ENCODE data around the gene TXNRD1.

TXNRD1 gene

DNA sequence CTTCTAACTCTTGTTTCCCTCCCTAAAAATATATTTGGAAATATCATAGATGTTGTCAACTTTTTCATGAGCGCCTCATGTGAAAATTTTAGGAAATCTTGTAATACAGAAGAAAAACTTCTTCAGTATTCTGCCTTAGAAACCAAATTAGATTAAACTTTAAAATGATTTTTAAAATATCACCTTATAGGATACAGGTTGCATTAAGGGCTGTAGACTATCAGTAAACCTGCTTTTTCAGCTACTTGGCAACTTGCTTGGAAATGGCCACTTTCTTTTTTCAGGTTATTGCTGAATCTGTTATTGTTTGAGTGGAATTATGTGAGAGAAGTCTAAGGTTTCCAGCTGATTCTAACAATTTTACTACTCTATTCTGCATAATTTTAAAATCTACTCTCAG lies 97.1 kb downstream of the TXNRD1 start:
- no peak for ATAC-seq
- TF ChIP-seq RARB (CRISPR knock-in tag; IDR thresholded peaks at IDR 0.05) (no peak), ESRRG (CRISPR knock-in tag; IDR thresholded peaks at IDR 0.05) (no peak)
- TF ChIP-seq, protein P1, sequence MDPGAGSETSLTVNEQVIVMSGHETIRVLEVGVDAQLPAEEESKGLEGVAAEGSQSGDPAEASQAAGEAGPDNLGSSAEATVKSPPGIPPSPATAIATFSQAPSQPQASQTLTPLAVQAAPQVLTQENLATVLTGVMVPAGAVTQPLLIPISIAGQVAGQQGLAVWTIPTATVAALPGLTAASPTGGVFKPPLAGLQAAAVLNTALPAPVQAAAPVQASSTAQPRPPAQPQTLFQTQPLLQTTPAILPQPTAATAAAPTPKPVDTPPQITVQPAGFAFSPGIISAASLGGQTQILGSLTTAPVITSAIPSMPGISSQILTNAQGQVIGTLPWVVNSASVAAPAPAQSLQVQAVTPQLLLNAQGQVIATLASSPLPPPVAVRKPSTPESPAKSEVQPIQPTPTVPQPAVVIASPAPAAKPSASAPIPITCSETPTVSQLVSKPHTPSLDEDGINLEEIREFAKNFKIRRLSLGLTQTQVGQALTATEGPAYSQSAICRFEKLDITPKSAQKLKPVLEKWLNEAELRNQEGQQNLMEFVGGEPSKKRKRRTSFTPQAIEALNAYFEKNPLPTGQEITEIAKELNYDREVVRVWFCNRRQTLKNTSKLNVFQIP (CRISPR knock-in tag; IDR thresholded peaks at IDR 0.05; ENCODE audit: borderline replicate concordance, low read depth), result no peak

DNA sequence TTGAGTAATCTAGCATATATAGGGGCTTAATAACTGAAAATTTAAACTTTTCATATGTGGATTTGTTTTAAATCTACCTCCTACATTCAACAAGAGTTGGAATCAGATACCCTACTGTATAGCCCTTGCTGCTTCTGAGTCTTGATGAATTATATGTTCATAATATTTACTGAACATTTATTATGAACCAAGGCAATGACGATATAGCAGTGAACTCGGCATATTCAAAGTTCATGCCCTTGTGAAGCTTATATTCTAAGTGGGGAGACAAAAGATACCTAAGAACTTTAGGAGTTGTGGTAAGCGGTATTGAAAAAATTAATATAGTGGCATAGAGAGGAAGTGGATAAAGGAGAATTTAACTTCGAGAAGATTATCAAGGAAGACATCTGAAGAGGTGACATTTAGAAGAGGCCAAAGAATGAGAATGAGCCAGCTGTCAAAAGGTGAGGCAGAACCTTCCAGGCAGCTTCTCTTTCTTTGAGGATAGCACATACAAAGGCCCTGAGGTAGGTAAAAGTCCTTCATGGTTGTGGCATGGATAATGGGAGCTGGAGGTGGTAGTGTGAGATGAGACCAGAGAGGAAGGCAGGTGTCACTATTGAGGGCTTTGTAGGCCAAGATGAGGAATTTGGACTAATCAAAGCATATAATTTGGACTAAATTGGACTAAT lies 98.1 kb downstream of the TXNRD1 start:
- ATAC-seq, result no peak

DNA sequence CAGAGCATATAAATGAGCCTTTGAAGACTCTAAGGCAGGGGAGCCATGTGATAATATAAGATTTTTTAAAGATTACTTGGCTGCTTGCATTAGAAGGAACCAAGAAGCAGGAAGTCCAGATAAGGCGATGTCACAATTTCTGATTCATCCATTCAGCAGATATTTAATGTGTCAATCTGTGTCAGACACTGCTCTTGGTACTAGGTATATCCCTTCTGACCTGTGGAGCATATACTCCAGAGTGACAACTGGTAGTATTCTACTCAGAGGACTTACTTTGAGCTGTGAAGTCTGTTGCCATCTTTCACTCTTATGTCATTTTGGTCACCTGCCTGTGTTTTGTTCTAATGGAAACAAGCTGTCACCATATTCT lies 98.6 kb downstream of the TXNRD1 start:
- no peak for TF ChIP-seq GLIS3 (CRISPR knock-in tag; IDR thresholded peaks at IDR 0.05)
- TF ChIP-seq ZNF8 (CRISPR knock-in tag; IDR thresholded peaks at IDR 0.05), result no peak
- no peak for TF ChIP-seq ISL1 (CRISPR knock-in tag; IDR thresholded peaks at IDR 0.05)
- TF ChIP-seq, protein P1 (CRISPR knock-in tag; IDR thresholded peaks at IDR 0.05; ENCODE audit: borderline replicate concordance, low read depth), result no peak
- ATAC-seq, result no peak; the same call in 2 of the 3 replicates

More for the DNA sequence above, 98.1 kb downstream of the TXNRD1 start:
- TF ChIP-seq GLIS3 (CRISPR knock-in tag; IDR thresholded peaks at IDR 0.05) (no peak), SNAI2 (CRISPR knock-in tag; IDR thresholded peaks at IDR 0.05) (no peak), CSDC2 (CRISPR knock-in tag; IDR thresholded peaks at IDR 0.05) (no peak), TCF4 (CRISPR knock-in tag; IDR thresholded peaks at IDR 0.05; ENCODE audit: borderline replicate concordance) (no peak), BACH2 (CRISPR knock-in tag; IDR thresholded peaks at IDR 0.05; ENCODE audit: borderline replicate concordance) (no peak), OSR1 (CRISPR knock-in tag; IDR thresholded peaks at IDR 0.05) (no peak), ESRRG (CRISPR knock-in tag; IDR thresholded peaks at IDR 0.05) (no peak)
- TF ChIP-seq, protein P2, sequence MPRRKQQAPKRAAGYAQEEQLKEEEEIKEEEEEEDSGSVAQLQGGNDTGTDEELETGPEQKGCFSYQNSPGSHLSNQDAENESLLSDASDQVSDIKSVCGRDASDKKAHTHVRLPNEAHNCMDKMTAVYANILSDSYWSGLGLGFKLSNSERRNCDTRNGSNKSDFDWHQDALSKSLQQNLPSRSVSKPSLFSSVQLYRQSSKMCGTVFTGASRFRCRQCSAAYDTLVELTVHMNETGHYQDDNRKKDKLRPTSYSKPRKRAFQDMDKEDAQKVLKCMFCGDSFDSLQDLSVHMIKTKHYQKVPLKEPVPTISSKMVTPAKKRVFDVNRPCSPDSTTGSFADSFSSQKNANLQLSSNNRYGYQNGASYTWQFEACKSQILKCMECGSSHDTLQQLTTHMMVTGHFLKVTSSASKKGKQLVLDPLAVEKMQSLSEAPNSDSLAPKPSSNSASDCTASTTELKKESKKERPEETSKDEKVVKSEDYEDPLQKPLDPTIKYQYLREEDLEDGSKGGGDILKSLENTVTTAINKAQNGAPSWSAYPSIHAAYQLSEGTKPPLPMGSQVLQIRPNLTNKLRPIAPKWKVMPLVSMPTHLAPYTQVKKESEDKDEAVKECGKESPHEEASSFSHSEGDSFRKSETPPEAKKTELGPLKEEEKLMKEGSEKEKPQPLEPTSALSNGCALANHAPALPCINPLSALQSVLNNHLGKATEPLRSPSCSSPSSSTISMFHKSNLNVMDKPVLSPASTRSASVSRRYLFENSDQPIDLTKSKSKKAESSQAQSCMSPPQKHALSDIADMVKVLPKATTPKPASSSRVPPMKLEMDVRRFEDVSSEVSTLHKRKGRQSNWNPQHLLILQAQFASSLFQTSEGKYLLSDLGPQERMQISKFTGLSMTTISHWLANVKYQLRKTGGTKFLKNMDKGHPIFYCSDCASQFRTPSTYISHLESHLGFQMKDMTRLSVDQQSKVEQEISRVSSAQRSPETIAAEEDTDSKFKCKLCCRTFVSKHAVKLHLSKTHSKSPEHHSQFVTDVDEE (CRISPR knock-in tag; IDR thresholded peaks at IDR 0.05), result no peak

DNA sequence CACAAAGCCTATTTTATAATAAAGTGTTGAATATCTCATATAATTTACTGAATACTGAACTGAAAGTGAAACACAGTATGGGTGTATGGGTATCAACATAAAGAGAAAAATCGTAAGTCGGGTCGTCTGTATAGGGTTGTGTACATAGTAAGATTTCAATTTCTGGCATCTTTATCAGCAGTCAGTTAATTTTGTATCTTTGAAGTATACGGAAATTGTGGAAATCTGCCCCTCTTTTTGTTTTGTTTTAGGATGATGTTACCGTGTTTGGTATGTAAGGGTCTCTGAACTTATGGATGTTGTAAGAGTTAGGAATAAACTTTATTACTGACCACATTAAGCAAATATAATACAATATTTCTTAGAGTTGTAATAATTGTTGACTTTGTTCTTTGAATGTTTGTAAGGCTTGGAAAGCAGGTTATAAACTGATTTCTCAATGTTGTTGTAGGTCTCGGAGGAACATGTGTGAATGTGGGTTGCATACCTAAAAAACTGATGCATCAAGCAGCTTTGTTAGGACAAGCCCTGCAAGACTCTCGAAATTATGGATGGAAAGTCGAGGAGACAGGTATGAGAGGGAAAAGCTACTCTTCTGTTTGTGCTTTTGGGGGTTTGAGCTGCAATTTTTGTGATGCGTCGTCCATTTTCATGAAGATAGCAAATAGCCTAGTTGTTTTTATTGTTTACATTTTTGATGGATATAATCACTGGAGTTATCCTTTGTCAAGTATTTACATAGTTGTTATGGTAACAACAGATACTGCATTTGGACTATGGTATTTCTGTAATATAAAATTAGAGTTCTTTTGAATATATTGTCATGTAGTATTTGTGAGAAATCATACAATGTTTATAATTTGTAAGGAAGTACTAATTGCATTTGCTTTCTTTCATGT lies 100.0 kb downstream of the TXNRD1 start:
- TF ChIP-seq, protein P3, sequence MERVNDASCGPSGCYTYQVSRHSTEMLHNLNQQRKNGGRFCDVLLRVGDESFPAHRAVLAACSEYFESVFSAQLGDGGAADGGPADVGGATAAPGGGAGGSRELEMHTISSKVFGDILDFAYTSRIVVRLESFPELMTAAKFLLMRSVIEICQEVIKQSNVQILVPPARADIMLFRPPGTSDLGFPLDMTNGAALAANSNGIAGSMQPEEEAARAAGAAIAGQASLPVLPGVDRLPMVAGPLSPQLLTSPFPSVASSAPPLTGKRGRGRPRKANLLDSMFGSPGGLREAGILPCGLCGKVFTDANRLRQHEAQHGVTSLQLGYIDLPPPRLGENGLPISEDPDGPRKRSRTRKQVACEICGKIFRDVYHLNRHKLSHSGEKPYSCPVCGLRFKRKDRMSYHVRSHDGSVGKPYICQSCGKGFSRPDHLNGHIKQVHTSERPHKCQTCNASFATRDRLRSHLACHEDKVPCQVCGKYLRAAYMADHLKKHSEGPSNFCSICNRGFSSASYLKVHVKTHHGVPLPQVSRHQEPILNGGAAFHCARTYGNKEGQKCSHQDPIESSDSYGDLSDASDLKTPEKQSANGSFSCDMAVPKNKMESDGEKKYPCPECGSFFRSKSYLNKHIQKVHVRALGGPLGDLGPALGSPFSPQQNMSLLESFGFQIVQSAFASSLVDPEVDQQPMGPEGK (CRISPR knock-in tag; IDR thresholded peaks at IDR 0.05; ENCODE audit: borderline replicate concordance), result no peak
- TF ChIP-seq ZNF70 (CRISPR knock-in tag; IDR thresholded peaks at IDR 0.05) (no peak), SNAI2 (CRISPR knock-in tag; IDR thresholded peaks at IDR 0.05) (no peak), TCF4 (CRISPR knock-in tag; IDR thresholded peaks at IDR 0.05; ENCODE audit: borderline replicate concordance) (no peak), ZNF565 (CRISPR knock-in tag; conservative IDR thresholded peaks at IDR 0.05; ENCODE audit: low read depth) (no peak), BACH2 (CRISPR knock-in tag; IDR thresholded peaks at IDR 0.05; ENCODE audit: borderline replicate concordance) (no peak), TOX (CRISPR knock-in tag; IDR thresholded peaks at IDR 0.05; ENCODE audit: borderline replicate concordance) (no peak)
- TF ChIP-seq, protein P2 (CRISPR knock-in tag; IDR thresholded peaks at IDR 0.05), result no peak
- TF ChIP-seq, protein P4, sequence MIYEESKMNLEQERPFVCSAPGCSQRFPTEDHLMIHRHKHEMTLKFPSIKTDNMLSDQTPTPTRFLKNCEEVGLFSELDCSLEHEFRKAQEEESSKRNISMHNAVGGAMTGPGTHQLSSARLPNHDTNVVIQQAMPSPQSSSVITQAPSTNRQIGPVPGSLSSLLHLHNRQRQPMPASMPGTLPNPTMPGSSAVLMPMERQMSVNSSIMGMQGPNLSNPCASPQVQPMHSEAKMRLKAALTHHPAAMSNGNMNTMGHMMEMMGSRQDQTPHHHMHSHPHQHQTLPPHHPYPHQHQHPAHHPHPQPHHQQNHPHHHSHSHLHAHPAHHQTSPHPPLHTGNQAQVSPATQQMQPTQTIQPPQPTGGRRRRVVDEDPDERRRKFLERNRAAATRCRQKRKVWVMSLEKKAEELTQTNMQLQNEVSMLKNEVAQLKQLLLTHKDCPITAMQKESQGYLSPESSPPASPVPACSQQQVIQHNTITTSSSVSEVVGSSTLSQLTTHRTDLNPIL (CRISPR knock-in tag; IDR thresholded peaks at IDR 0.05; ENCODE audit: low read depth), result no peak

More for the DNA sequence above, 100.0 kb downstream of the TXNRD1 start:
- ATAC-seq, result no peak

Data from SK-N-SH treated with all-trans-retinoic acid at 6 μM for 48 hours (cell line).